ENCODE data around the gene FXYD4. TPM values are rescaled to one million over a fixed set of nuclear protein-coding genes. Genes with fewer than 3 reads are reported as not detected.

The FXYD4 gene
- total RNA-seq, 6 experiments from 2014 or later, result not detected

GRCh38 chr10:43415544-43415943 lies 44.1 kb downstream of the FXYD4 start:
- WGBS (ENCODE audit: insufficient coverage, low coverage, low lambda C conversion rate, missing lambda C conversion rate), result 79% methylated on average over 8 of the region's 10 CpGs
- H3K27me3 ChIP-seq, result no peaks in the 10 kb centered on the region

GRCh38 chr10:43417950-43418768 lies 46.7 kb downstream of the FXYD4 start:
- Histone ChIP-seq H3K27ac (peak overlapping the region in 1 of 3 donors; percentile 18), H3K4me1 (peaks cover 0 to 9% (median 5%) of the 10 kb centered on the region in 4 donors), H3K36me3 (no peaks in the 10 kb centered on the region), H3K27me3 (no peaks in the 10 kb centered on the region), H3K9me3 (no peaks in the 10 kb centered on the region), H3K4me3 (no peak overlapping the region)
- ATAC-seq (peak in 1 of 4 donors; percentile 12), DNase-seq (no peak)
- WGBS (ENCODE audit: insufficient coverage, low coverage, low lambda C conversion rate, missing lambda C conversion rate), result 70% methylated on average over 13 of the region's 14 CpGs
- intact Hi-C loops (cut with DNase I), result no loop called here
- TF ChIP-seq POLR2A (IDR thresholded peaks at IDR 0.05), result no peak
- TF ChIP-seq CTCF (IDR thresholded peaks at IDR 0.05), result no peak

More at GRCh38 chr10:43415544-43415943, 44.1 kb downstream of the FXYD4 start:
- TF ChIP-seq POLR2A (IDR thresholded peaks at IDR 0.05) (no peak), CTCF (IDR thresholded peaks at IDR 0.05) (no peak)
- no peaks in the 10 kb centered on the region for H3K9me3 ChIP-seq
- H3K4me1 ChIP-seq, result peaks cover 0 to 2% (median 0%) of the 10 kb centered on the region in 4 donors
- no peaks in the 10 kb centered on the region for H3K36me3 ChIP-seq
- intact Hi-C loops (cut with DNase I), result no loop called here
- H3K27ac ChIP-seq, result no peak overlapping the region
- ATAC-seq (no peak), DNase-seq (no peak)
- H3K4me3 ChIP-seq, result no peak overlapping the region

GRCh38 chr10:43419997-43420368 lies 48.5 kb downstream of the FXYD4 start:
- H3K9me3 ChIP-seq, result no peaks in the 10 kb centered on the region
- H3K4me1 ChIP-seq, result peaks cover 0 to 11% (median 6%) of the 10 kb centered on the region in 4 donors
- peak overlapping the region; percentile 93 to 100 (median 95) for H3K27ac ChIP-seq
- 0% methylated on average over 5 of the region's 18 CpGs for WGBS (ENCODE audit: insufficient coverage, low coverage, low lambda C conversion rate, missing lambda C conversion rate)
- intact Hi-C loops (cut with DNase I), result no loop called here
- no peaks in the 10 kb centered on the region for H3K27me3 ChIP-seq
- ATAC-seq (peak in 1 of 4 donors; percentile 3), DNase-seq (no peak)
- TF ChIP-seq CTCF (IDR thresholded peaks at IDR 0.05) (no peak), POLR2A (IDR thresholded peaks at IDR 0.05) (no peak)
- H3K4me3 ChIP-seq, result peak overlapping the region; percentile 45 to 61 (median 54)
- no peaks in the 10 kb centered on the region for H3K36me3 ChIP-seq

- TF ChIP-seq POLR2A (IDR thresholded peaks at IDR 0.05), result peak; percentile 85
- TF ChIP-seq CTCF (IDR thresholded peaks at IDR 0.05), result peak in 3 of 4 donors; percentile 5 to 14 (median 7)
- no peaks in the 10 kb centered on the region for H3K36me3 ChIP-seq
- H3K27me3 ChIP-seq, result no peaks in the 10 kb centered on the region
- H3K9me3 ChIP-seq, result no peaks in the 10 kb centered on the region
- peak overlapping the region; percentile 93 to 100 (median 95) for H3K27ac ChIP-seq
- DNase-seq (peak; percentile 88 to 96 (median 95)), ATAC-seq (peak; percentile 90 to 96 (median 94))
- H3K4me3 ChIP-seq, result peak overlapping the region; percentile 45 to 61 (median 54)
- WGBS (ENCODE audit: insufficient coverage, low coverage, low lambda C conversion rate, missing lambda C conversion rate), result 2% methylated on average over 12 of the region's 63 CpGs
- peaks cover 0 to 11% (median 6%) of the 10 kb centered on the region in 4 donors for H3K4me1 ChIP-seq
- intact Hi-C loops (cut with DNase I), result no loop called here
These were observed 49.1 kb downstream of the FXYD4 start for GRCh38 chr10:43420369-43421200.
